Endodermal cell (in vitro differentiated cells): ENCODE results near the gene MTMR3. TPM values are rescaled to one million over a fixed set of nuclear protein-coding genes. Genes with fewer than 3 reads are reported as not detected.

Experiments used
- DNase-seq: peaks from one replicate; pipeline ENCODE4 v3.0.0-alpha.2; 2017
- H3K27ac ChIP-seq: 2 replicates; pipeline ENCODE4 v1.5.1; 2013; ENCODE audit warnings: mild to moderate bottlenecking, low read depth, low read length, moderate library complexity
- H3K27me3 ChIP-seq: 2 replicates; pipeline ENCODE4 v1.6.1; 2013; ENCODE audit warnings: mild to moderate bottlenecking, low read length, moderate library complexity; ENCODE audit not compliant: insufficient read depth, control insufficient read depth, poor library complexity, severe bottlenecking
- H3K36me3 ChIP-seq: 2 replicates; pipeline ENCODE4 v1.7.0; 2013; ENCODE audit warnings: mild to moderate bottlenecking, low read length, moderate library complexity; ENCODE audit not compliant: control insufficient read depth, insufficient read depth
- H3K4me1 ChIP-seq: one replicate; pipeline ENCODE4 v1.7.0; 2013; ENCODE audit warnings: low read length; ENCODE audit not compliant: control insufficient read depth, insufficient read depth
- H3K4me3 ChIP-seq: 2 replicates; pipeline ENCODE4 v1.5.1; 2013; ENCODE audit warnings: mild to moderate bottlenecking, low read length, moderate library complexity
- H3K9ac ChIP-seq: 2 replicates; pipeline ENCODE4 v1.6.1; 2013; ENCODE audit warnings: mild to moderate bottlenecking, low read length, moderate library complexity; ENCODE audit not compliant: poor library complexity, severe bottlenecking; ENCODE audit errors: extremely low read depth
- H3K9me3 ChIP-seq: 2 replicates; pipeline ENCODE4 v1.6.1; 2013; ENCODE audit warnings: mild to moderate bottlenecking, low read length, moderate library complexity; ENCODE audit not compliant: control insufficient read depth
- H3K27ac Mint-ChIP-seq: 2 replicates; pipeline ENCODE4 v1.8.0; 2020; ENCODE audit warnings: mixed read lengths
- H3K27me3 Mint-ChIP-seq: 2 replicates; pipeline ENCODE4 v1.8.0; 2021; ENCODE audit warnings: mild to moderate bottlenecking, mixed read lengths; ENCODE audit not compliant: insufficient read depth
- H3K36me3 Mint-ChIP-seq: 2 replicates; pipeline ENCODE4 v1.8.0; 2020; ENCODE audit warnings: low read depth, mixed read lengths
- H3K4me1 Mint-ChIP-seq: 2 replicates; pipeline ENCODE4 v1.8.0; 2020; ENCODE audit warnings: mixed read lengths
- H3K4me3 Mint-ChIP-seq: 2 replicates; pipeline ENCODE4 v1.8.0; 2020; ENCODE audit warnings: mild to moderate bottlenecking, moderate library complexity, mixed read lengths
- H3K9me3 Mint-ChIP-seq: 2 replicates; pipeline ENCODE4 v1.8.0; 2020; ENCODE audit warnings: mild to moderate bottlenecking, mixed read lengths
- CTCF ChIP-seq: fragments of 200-600 bp; sonication (generic); conservative IDR thresholded peaks from 2 replicates; pipeline ENCODE4 v1.5.0; 2021; ENCODE audit warnings: antibody characterized with exemption, mild to moderate bottlenecking
- WGBS, 2 experiments: methylation state at CpG; one replicate each; pipeline versions ENCODE4 v1.1.5 to v1.1.7; 2013; ENCODE audit warnings: missing lambda C conversion rate in 2 of 2, mixed read lengths in 1 of 2; ENCODE audit not compliant: insufficient coverage in 1 of 2, insufficient read length in 1 of 2; 5-methylcytosine and 5-hydroxymethylcytosine counted together
- total RNA-seq, 2 donors: library from RNA; stranded (reverse); fragmentation: NEBNext Ultra II Directional in 1 of 2; extraction: Animal tissue kit (Norgen Biotek cat#: 25700) in 1 of 2; gene quantifications; 2 replicates in 1 of 2; 3 replicates in 1 of 2; pipeline ENCODE4 v1.2.1, GENCODE V29; 2021

MTMR3 gene
- total RNA-seq, 2 donors from 2014 or later = 30.9 to 41.3 TPM

DNA sequence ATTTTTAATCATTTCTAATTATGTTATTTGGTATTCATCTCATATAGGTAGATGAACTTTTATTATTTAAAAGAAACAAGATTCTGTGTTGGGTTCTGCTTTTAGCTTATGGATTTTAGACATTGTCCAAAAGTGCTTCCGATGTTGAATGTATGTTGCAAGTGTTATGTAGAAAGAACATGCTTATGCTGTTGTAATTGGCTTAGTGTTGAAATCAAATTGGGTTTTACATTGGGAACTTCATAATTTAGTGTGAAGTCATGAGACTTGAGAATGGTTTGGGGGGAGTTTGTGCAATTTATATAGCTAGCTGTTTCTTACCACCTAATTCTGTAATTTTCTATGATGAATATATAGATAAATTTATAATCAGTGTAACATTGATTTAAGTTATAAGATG is 3.6 kb downstream of the MTMR3 start:
- Mint-ChIP-seq H3K36me3 (no peaks in the 10 kb centered on the region), H3K27ac (no peak overlapping the region), H3K4me3 (no peak overlapping the region), H3K4me1 (peaks cover 6% of the 10 kb centered on the region), H3K27me3 (peaks cover 1% of the 10 kb centered on the region), H3K9me3 (no peaks in the 10 kb centered on the region)
- no peak for DNase-seq
- Histone ChIP-seq H3K9me3 (no peaks in the 10 kb centered on the region), H3K4me1 (no peaks in the 10 kb centered on the region), H3K27ac (no peak overlapping the region), H3K4me3 (no peak overlapping the region), H3K27me3 (no peaks in the 10 kb centered on the region), H3K36me3 (no peaks in the 10 kb centered on the region), H3K9ac (no peak overlapping the region)
- WGBS, 2 experiments = 94% methylated on average over 1 of the region's 1 CpG; no CpG with 5 or more reads in 1 of the 2 experiments
- no peak for TF ChIP-seq CTCF

- H3K4me3 ChIP-seq = no peak overlapping the region
- H3K27ac ChIP-seq = no peak overlapping the region
- no peak overlapping the region for H3K4me3 Mint-ChIP-seq
- H3K9me3 Mint-ChIP-seq = no peaks in the 10 kb centered on the region
- H3K9ac ChIP-seq = no peak overlapping the region
- H3K36me3 ChIP-seq = no peaks in the 10 kb centered on the region
- no peak overlapping the region for H3K27ac Mint-ChIP-seq
- TF ChIP-seq CTCF = no peak
- H3K27me3 Mint-ChIP-seq = peaks cover 1% of the 10 kb centered on the region
- H3K27me3 ChIP-seq = no peaks in the 10 kb centered on the region
- DNase-seq = no peak
- peaks cover 6% of the 10 kb centered on the region for H3K4me1 Mint-ChIP-seq
- H3K4me1 ChIP-seq = no peaks in the 10 kb centered on the region
- no peaks in the 10 kb centered on the region for H3K9me3 ChIP-seq
- H3K36me3 Mint-ChIP-seq = no peaks in the 10 kb centered on the region
- WGBS, 2 experiments = 87 to 88% methylated on average over 2 of the region's 2 CpGs
These were observed 4.4 kb downstream of the MTMR3 start for GRCh38 chr22:29887358-29887757.

DNA sequence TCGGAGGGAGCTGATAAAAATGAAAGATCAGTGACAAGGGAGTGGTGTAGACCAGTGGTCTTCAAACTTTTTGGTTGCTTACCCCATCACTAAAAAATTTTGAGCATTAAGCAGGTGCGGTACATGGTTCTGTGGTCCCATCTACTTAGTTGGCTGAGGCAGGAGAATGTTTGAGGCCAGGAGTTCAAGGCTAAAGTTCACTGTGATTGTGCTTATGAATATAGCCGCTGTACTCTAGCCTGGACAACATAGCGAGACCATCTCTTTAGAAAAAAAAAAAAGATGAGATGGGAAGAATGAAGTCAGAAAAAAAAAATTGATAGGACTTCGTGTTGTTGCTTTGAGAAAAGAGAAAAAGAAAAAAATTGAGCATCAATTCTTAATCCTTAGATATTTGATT is 7.8 kb downstream of the MTMR3 start:
- 99 to 100% methylated on average over 2 to 4 of the region's 5 CpGs for WGBS, 2 experiments
- H3K27ac Mint-ChIP-seq = no peak overlapping the region
- no peaks in the 10 kb centered on the region for H3K36me3 Mint-ChIP-seq
- no peaks in the 10 kb centered on the region for H3K4me1 ChIP-seq
- H3K9me3 ChIP-seq = no peaks in the 10 kb centered on the region
- no peak for TF ChIP-seq CTCF
- no peaks in the 10 kb centered on the region for H3K36me3 ChIP-seq
- no peak overlapping the region for H3K4me3 ChIP-seq
- H3K27me3 Mint-ChIP-seq = no peaks in the 10 kb centered on the region
- no peak overlapping the region for H3K27ac ChIP-seq
- H3K9me3 Mint-ChIP-seq = no peaks in the 10 kb centered on the region
- H3K9ac ChIP-seq = no peak overlapping the region
- no peak for DNase-seq
- no peak overlapping the region for H3K4me3 Mint-ChIP-seq
- H3K4me1 Mint-ChIP-seq = no peaks in the 10 kb centered on the region
- no peaks in the 10 kb centered on the region for H3K27me3 ChIP-seq
